Memory B cell (primary cell): ENCODE data around the gene SPRYD3.
A peak's percentile ranks its signal among the peaks of the same experiment; 100 is the strongest.

ENCODE experiments used
- ATAC-seq: fragments of 150-1000 bp; cut with Tn5 transposase; 2 replicates; pipeline ENCODE4 v1.10.0; 2021; ENCODE audit warnings: low read depth, mild to moderate bottlenecking, moderate library complexity
- DNase-seq, 2 donors: peaks; one replicate each; pipeline ENCODE4 v3.0.0; 2022; ENCODE audit warnings: low spot score in 2 of 2
- H3K27ac Mint-ChIP-seq: one replicate; pipeline ENCODE4 v1.8.0; 2022; ENCODE audit warnings: mild to moderate bottlenecking, moderate library complexity, mixed read lengths
- H3K27me3 Mint-ChIP-seq: one replicate; pipeline ENCODE4 v1.8.0; 2022; ENCODE audit warnings: mixed read lengths
- H3K36me3 Mint-ChIP-seq: one replicate; pipeline ENCODE4 v1.8.0; 2022; ENCODE audit warnings: mild to moderate bottlenecking, mixed read lengths
- H3K4me1 Mint-ChIP-seq: one replicate; pipeline ENCODE4 v1.8.0; 2022; ENCODE audit warnings: mixed read lengths
- H3K4me3 Mint-ChIP-seq: one replicate; pipeline ENCODE4 v1.8.0; 2022; ENCODE audit warnings: mild to moderate bottlenecking, moderate library complexity, mixed read lengths
- H3K9me3 Mint-ChIP-seq: one replicate; pipeline ENCODE4 v1.8.0; 2022; ENCODE audit warnings: mixed read lengths

SPRYD3 gene

GRCh38 chr12:53107122-53107521, 27.9 kb upstream of the SPRYD3 start:
- Mint-ChIP-seq H3K4me3 (no peak overlapping the region), H3K4me1 (peaks cover 18% of the 10 kb centered on the region), H3K36me3 (no peaks in the 10 kb centered on the region), H3K27ac (no peak overlapping the region), H3K27me3 (no peaks in the 10 kb centered on the region), H3K9me3 (no peaks in the 10 kb centered on the region)
- ATAC-seq: no peak
- DNase-seq: no peak

- Mint-ChIP-seq H3K4me1 (peaks cover 18% of the 10 kb centered on the region), H3K4me3 (no peak overlapping the region), H3K36me3 (no peaks in the 10 kb centered on the region), H3K27ac (no peak overlapping the region), H3K27me3 (no peaks in the 10 kb centered on the region), H3K9me3 (no peaks in the 10 kb centered on the region)
- DNase-seq: no peak
- ATAC-seq: no peak
Measured at GRCh38 chr12:53105712-53106439, 26.7 kb upstream of the SPRYD3 start.

GRCh38 chr12:53105256-53105655, 26.1 kb upstream of the SPRYD3 start:
- DNase-seq (no peak), ATAC-seq (no peak)
- no peaks in the 10 kb centered on the region for H3K27me3 Mint-ChIP-seq
- no peaks in the 10 kb centered on the region for H3K9me3 Mint-ChIP-seq
- H3K4me3 Mint-ChIP-seq: peak overlapping the region; percentile 6
- no peaks in the 10 kb centered on the region for H3K36me3 Mint-ChIP-seq
- H3K27ac Mint-ChIP-seq: no peak overlapping the region
- peaks cover 18% of the 10 kb centered on the region for H3K4me1 Mint-ChIP-seq

- H3K27me3 Mint-ChIP-seq: no peaks in the 10 kb centered on the region
- no peak overlapping the region for H3K4me3 Mint-ChIP-seq
- ATAC-seq: peak; percentile 52
- H3K4me1 Mint-ChIP-seq: peaks cover 24% of the 10 kb centered on the region
- no peak for DNase-seq
- H3K27ac Mint-ChIP-seq: no peak overlapping the region
- no peaks in the 10 kb centered on the region for H3K36me3 Mint-ChIP-seq
- no peaks in the 10 kb centered on the region for H3K9me3 Mint-ChIP-seq
Measured at GRCh38 chr12:53103860-53104305, 24.7 kb upstream of the SPRYD3 start.

GRCh38 chr12:53102883-53103807, 24.0 kb upstream of the SPRYD3 start, which contains the start of gene SOAT2:
Gene SOAT2, plus strand, starts transcription at chr12:53103486. Its CDS starts 92 bp downstream, at chr12:53103578.
- Mint-ChIP-seq H3K27me3 (no peaks in the 10 kb centered on the region), H3K36me3 (no peaks in the 10 kb centered on the region), H3K4me3 (no peak within 1 kb of the TSS), H3K4me1 (peaks cover 31% of the 10 kb centered on the region), H3K9me3 (no peaks in the 10 kb centered on the region), H3K27ac (no peak within 1 kb of the TSS)
- ATAC-seq: peak; percentile 64
- no peak for DNase-seq

- peaks cover 1% of the 10 kb centered on the region for H3K27me3 Mint-ChIP-seq
- H3K4me1 Mint-ChIP-seq: peaks cover 35% of the 10 kb centered on the region
- H3K4me3 Mint-ChIP-seq: no peak overlapping the region
- H3K9me3 Mint-ChIP-seq: no peaks in the 10 kb centered on the region
- no peaks in the 10 kb centered on the region for H3K36me3 Mint-ChIP-seq
- DNase-seq (no peak), ATAC-seq (no peak)
- no peak overlapping the region for H3K27ac Mint-ChIP-seq
Measured at GRCh38 chr12:53101931-53102781, 23.0 kb upstream of the SPRYD3 start.

GRCh38 chr12:53101266-53101665, 22.1 kb upstream of the SPRYD3 start:
- H3K27me3 Mint-ChIP-seq: peaks cover 4% of the 10 kb centered on the region
- DNase-seq (no peak), ATAC-seq (no peak)
- no peak overlapping the region for H3K27ac Mint-ChIP-seq
- H3K4me1 Mint-ChIP-seq: peaks cover 39% of the 10 kb centered on the region
- H3K36me3 Mint-ChIP-seq: no peaks in the 10 kb centered on the region
- no peaks in the 10 kb centered on the region for H3K9me3 Mint-ChIP-seq
- H3K4me3 Mint-ChIP-seq: no peak overlapping the region

GRCh38 chr12:53100466-53101151, 21.4 kb upstream of the SPRYD3 start:
- Mint-ChIP-seq H3K4me1 (peaks cover 39% of the 10 kb centered on the region), H3K9me3 (no peaks in the 10 kb centered on the region), H3K27ac (no peak overlapping the region), H3K4me3 (no peak overlapping the region), H3K36me3 (no peaks in the 10 kb centered on the region), H3K27me3 (peaks cover 4% of the 10 kb centered on the region)
- ATAC-seq: no peak
- no peak for DNase-seq

GRCh38 chr12:53099071-53099882, 20.1 kb upstream of the SPRYD3 start:
- Mint-ChIP-seq H3K4me1 (peaks cover 33% of the 10 kb centered on the region), H3K36me3 (no peaks in the 10 kb centered on the region), H3K9me3 (no peaks in the 10 kb centered on the region), H3K27me3 (peaks cover 4% of the 10 kb centered on the region), H3K4me3 (peak overlapping the region; percentile 28), H3K27ac (no peak overlapping the region)
- ATAC-seq (peak; percentile 57), DNase-seq (peak; percentile 85 to 91)

- ATAC-seq (no peak), DNase-seq (no peak)
- Mint-ChIP-seq H3K9me3 (no peaks in the 10 kb centered on the region), H3K27ac (no peak overlapping the region), H3K4me3 (peak overlapping the region; percentile 81), H3K4me1 (peaks cover 29% of the 10 kb centered on the region), H3K27me3 (peaks cover 4% of the 10 kb centered on the region), H3K36me3 (no peaks in the 10 kb centered on the region)
Measured at GRCh38 chr12:53098354-53098981, 19.3 kb upstream of the SPRYD3 start.

GRCh38 chr12:53097564-53098353, 18.6 kb upstream of the SPRYD3 start, which contains the start of gene IGFBP6:
Gene IGFBP6, plus strand, starts transcription at chr12:53097667. Its CDS starts 51 bp downstream, at chr12:53097718.
- no peak within 1 kb of the TSS for H3K27ac Mint-ChIP-seq

GRCh38 chr12:53097207-53097563, 18.0 kb upstream of the SPRYD3 start:
- Mint-ChIP-seq H3K27ac (no peak overlapping the region), H3K4me1 (peaks cover 23% of the 10 kb centered on the region), H3K9me3 (no peaks in the 10 kb centered on the region), H3K4me3 (peak overlapping the region; percentile 78), H3K27me3 (peaks cover 4% of the 10 kb centered on the region), H3K36me3 (no peaks in the 10 kb centered on the region)
- ATAC-seq (no peak), DNase-seq (no peak)

More at GRCh38 chr12:53097564-53098353, 18.6 kb upstream of the SPRYD3 start, which contains the start of gene IGFBP6:
- peaks cover 26% of the 10 kb centered on the region for H3K4me1 Mint-ChIP-seq
- ATAC-seq (peak; percentile 76), DNase-seq (peak; percentile 38 to 59)
- H3K27me3 Mint-ChIP-seq: peaks cover 4% of the 10 kb centered on the region
- H3K4me3 Mint-ChIP-seq: peak within 1 kb of the TSS; percentile 81
- H3K9me3 Mint-ChIP-seq: no peaks in the 10 kb centered on the region
- H3K36me3 Mint-ChIP-seq: no peaks in the 10 kb centered on the region
